GM03348 (cell line): ENCODE results near the gene CCDC183.
"Not testable (repeated sequence)": the region's sequence is repeated elsewhere in the genome, so short reads cannot be mapped to it uniquely, and the experiment has no call there.

Experiments used
- DNase-seq: peaks from one replicate; pipeline ENCODE4 v3.0.0; 2012; ENCODE audit warnings: low spot score

The CCDC183 gene

DNA sequence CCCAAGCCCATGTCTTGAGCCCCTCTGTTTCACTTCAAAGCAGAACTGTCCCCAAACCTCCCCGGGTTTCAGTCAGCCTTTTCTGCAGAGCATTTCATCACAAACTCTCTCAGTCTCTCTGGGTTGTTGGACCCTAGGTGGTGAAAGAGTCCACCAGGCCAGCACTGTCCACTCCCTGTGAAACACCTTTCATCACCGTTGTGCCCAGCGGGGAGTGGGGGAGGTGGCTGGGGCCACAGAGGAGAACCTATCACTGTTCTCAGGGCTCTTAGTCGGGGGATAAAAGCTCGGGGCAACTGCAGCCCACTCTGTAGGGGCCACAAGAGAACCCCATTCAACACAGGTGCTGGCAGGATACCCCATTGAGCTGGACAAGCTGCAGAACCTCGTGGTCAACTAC lies 6.2 kb downstream of the CCDC183 start:
- no peak for DNase-seq

- not testable (repeated sequence) for DNase-seq
These were observed 6.9 kb downstream of the CCDC183 start for GRCh38 chr9:136803009-136803550.

- DNase-seq, result no peak
These were observed 7.7 kb downstream of the CCDC183 start for GRCh38 chr9:136803551-136804508.

GRCh38 chr9:136804509-136805206 lies 8.5 kb downstream of the CCDC183 start:
- no peak for DNase-seq

- no peak for DNase-seq
These were observed 9.1 kb downstream of the CCDC183 start for GRCh38 chr9:136805207-136805740.

- DNase-seq, result no peak
These were observed 9.9 kb downstream of the CCDC183 start for GRCh38 chr9:136806067-136806466.

DNA sequence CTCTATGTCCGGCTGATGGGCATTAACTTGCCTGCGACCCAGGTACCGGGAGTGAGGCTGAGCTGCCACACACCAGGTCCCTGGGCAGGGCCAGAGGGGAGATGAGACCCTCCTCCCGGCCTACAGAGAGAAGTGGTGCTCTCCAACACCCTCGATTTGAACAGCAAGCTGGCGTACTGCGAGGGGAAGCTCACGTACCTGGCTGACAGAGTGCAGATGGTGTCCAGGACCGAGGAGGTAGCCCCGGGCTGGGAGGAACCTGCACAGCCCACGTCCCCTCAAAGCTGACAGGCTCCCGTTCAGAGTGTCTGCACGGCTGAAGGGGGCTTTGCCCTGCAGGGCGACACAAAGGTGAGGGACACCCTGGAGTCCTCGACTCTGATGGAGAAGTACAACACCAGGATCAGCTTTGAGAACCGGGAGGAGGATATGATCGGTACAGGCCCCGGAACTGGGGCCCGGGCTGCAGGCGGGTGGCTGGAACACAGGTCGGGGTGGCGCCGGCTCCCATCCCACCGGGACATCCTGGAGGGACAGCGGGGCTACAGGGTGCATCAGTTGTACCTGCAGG lies 10.6 kb downstream of the CCDC183 start:
- DNase-seq, result no peak

DNA sequence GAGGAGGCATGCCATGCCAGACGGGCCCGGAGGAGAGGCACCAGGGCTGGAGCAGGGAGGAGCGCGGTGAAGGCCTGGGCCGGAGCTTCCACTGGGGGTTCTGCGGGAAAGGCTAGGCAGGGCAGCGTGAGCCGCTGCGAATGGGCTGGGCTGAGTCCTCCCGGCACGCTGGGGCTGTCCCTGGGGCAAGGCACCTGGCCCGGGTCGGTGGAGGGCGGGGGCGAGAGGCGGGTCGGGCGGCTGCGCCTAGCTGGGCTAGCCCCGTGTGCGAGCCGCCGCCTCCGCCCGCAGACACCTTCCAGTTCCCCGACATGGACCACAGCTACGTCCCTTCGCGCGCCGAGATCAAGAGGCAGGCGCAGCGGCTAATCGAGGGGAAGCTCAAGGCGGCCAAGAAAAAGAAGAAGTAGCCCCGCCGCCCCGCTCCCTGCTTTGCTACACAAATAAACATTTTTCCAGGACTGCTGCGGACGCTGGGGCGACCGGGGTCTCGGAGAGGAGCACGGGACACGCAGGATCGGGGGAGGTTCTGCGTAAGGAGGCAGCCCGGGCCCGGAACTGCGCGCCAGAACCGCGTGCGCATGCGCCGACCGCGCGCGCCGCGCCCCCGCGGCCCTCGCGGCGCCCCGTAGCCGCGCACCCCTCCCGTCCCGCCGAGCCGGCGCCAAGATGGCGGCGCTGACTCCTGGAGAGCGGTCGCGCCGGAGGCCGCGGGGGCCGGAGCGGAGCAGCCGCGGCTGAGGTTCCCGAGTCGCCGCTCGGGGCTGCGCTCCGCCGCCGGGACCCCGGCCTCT lies 11.3 kb downstream of the CCDC183 start, which contains the start of gene RABL6:
Gene RABL6 (plus strand): TSS at position 668 of the 794 bp plus-strand sequence. CDS start 249 bp downstream, outside the sequence.
- peak; percentile 99 for DNase-seq

DNA sequence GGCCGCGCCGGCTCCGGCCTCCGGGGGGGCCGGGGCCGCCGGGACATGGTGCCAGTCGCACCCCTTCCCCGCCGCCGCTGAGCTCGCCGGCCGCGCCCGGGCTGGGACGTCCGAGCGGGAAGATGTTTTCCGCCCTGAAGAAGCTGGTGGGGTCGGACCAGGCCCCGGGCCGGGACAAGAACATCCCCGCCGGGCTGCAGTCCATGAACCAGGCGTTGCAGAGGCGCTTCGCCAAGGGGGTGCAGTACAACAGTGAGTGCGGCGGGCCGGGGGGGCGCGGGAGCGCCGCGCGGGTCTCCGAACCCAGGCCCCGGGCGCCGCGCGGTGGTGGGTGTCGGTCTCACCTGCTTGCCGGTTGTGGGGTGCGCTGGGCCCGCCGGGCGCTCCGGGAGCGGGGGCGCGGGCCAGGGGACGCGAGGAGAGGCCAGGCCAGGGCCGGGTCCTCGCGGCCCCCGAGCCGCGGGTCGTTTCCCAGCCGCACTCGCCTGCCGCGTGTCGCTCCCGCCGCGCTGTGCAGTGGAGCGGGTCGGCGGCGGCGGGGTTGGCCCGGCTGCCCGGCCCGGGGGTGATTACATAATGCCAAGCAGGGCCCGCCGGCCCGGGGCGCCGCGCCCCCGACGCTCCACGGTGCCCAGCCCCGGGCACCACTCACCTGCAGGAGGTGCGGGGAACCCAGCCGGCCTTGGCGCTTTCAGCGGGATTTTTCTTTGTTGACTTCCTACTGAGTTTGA lies 12.1 kb downstream of the CCDC183 start:
- DNase-seq, result peak; percentile 51

DNA sequence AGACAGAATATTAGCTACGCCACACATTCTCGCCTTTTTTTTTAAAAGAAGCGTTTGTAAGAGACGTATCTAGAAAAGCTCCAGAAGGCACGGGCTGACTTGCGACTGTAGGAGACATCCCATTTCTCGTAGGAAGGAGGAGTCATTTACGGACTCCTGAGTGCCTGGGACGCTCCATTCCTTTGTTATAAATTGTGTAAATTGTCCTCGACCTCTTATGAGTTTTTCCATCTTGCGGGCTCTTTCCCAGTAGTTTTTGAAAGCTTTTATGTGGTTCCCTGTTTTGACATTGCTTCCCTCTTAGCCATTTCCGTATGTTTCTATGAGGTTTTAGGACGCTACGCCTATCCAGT lies 12.6 kb downstream of the CCDC183 start:
- peak; percentile 49 for DNase-seq

GRCh38 chr9:136814725-136815421 lies 18.7 kb downstream of the CCDC183 start:
- no peak for DNase-seq

DNA sequence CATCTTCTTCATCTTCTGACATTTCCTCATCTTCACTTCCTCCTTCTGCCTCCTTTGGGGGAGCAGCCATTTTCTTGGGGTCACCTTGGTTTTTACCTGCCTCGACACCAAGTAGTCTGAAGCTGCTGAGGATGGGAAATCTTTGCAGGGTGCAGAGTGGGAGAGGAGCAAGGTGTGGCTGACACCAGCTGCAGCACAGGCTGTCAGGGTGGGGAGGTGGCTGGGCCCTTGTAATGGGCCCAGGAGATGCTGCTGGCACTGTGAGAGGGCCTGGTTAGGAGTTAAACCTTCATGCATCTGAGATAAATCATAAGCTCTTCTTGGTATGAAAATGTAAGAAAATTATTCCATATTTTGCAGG lies 19.3 kb downstream of the CCDC183 start:
- DNase-seq, result no peak

DNA sequence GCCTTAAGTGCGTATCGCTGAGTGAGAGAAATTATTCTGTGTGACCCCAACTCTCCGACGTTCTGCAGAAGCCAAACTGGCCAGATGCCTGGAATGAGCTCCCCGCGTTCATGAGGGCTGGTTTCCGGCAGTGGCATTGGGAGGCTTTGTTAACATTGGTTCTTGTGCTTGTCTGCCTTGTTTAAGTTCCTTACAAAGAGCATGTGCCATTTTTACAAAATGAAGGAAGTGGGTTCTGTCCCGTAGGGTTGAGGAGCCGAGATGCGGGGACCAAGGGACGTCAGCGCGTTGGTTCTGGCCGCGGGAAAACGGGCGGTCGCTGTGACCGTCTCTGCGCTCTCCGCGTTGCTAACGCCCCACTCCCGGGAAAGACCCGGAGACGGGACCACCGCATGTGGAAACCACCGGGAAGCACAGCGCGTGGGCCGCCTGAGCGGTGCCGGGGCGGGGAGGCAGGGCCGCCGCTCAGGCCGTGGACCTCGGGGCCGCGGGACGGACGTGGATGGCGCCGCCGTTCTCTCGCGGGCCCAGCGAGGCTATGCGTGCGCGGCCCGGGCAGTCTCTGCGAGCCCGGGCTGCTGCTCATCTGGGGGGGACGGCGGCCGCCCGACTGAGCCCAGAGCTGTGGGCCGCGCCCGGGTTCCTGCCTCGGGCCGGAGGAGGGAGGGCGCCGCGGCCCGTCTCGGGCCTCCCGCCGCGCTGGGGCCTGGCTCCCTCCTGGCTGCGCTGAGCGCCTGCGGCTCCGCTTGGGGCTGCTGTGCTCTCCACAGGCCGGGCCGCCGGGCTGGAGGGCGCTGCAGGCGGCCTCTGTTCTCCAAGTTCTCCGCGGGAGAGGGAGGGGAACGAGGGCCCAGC lies 25.1 kb downstream of the CCDC183 start:
- DNase-seq, result peak; percentile 55

DNA sequence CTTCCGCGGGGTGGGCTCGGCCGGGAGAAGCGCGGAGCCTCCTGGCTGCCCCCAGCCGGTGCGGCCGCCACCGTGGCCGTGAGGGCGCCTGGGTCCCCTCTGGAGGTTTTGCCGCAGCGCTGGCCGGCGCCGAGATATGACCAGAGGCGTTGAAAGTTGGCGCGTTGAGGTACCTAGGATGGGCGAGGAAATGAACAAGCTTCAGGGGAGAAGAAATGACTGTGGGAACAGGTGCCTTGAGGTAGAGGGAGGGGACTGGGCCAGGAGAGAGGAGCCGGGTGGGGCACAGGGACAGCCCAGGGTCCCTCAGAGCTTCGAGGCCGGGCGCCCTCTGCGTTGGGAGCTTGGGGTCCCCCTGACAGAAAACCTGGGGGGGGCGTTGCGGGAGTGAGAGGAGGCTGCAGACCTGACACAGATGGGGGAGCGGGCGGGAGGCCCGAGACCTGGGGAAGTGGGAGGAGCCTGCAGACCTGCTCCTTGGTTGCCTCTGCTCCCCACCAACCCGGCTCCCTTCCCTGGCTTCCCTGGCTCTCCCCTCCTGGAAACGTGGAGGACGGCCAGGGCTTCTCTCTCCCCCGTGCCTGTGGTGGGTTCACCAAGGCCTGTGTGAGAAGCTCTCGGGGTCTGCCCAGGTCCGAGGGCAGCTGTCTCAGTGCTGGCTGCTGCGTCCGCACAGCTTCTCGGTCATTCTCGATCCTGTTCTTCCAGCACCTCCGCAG lies 25.8 kb downstream of the CCDC183 start:
- no peak for DNase-seq

DNA sequence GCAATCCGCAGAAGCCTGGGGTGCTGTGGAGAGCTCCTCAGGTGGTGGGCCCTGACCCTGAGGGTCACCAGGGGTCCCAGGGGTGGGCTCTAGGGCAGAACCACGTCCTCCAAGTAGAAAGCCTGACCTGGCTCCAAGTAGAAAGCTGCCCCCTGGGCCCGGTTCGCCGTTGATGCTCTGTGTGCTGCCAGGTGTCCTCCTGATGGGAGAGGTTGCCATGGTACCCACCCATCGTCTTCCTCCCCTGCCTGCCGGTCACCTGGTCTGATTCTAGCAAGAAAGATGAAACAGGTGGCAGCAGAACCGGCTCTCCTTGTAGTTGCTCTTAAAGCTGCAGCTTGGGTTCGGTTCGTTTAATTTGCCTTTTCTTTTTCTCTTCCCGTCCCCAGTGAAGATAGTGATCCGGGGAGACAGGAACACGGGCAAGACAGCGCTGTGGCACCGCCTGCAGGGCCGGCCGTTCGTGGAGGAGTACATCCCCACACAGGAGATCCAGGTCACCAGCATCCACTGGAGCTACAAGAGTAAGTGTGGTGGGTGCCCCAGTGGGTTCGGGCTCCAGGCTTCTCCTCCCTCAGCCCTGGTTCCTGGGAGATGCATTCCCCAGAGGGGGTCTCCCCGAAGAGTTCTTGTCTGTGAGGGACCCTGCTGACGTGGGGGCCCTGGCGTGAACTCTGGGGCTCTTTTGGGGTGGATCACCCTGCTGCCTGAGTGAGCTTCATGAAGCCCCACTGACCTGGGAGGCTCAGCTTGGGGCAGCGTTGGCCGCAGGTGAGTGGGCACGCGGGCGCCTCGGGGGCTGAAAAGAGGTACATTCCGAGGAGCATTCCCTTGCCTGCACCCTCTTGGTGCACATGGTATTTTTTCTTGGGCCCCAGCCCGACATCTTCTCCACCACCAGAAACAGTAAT lies 27.3 kb downstream of the CCDC183 start:
- no peak for DNase-seq

- DNase-seq, result no peak
These were observed 28.5 kb downstream of the CCDC183 start for GRCh38 chr9:136824496-136825225.
